SH-SY5Y (cell line): ENCODE data around the gene TBC1D22A.

Source experiments
- GATA2 ChIP-seq: IDR thresholded peaks from 2 replicates; pipeline ENCODE4 v1.6.1; 2011; ENCODE audit warnings: mild to moderate bottlenecking, low read depth, low read length
- GATA3 ChIP-seq: IDR thresholded peaks from 2 replicates; pipeline ENCODE4 v1.6.1; 2011; ENCODE audit warnings: low read depth, mild to moderate bottlenecking, low read length, moderate library complexity

DNA sequence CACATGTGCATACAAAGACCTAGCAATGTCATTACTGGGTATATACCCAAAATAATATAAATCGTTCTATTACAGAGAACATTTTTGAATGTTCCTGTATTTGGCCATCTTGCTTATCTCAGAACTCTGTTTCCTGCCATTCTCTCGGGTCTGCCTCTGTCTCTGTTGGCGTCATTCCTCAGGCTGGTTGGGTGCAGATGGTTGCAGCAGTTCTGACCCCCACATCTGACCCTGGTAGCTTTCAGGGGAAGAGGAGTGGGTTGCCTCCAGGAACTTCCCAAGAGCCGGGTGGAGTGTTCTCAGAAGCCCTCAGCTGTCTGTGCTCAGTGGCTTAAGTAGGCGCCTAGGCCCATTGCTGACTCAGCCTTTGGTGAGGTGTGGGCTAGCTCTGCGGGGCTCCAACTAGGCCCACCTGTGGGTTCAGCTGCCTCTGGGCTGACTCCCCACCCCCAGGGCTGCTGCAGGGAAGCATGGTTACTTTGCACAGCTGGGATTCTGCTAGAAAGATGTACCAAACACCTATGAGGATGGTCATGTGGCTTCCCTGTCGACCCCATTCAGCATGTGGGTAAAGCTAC is 114.0 kb downstream of the TBC1D22A start:
- TF ChIP-seq GATA2, result no peak
- no peak for TF ChIP-seq GATA3
